ENCODE data around the gene SURF1.
"Not testable (repeated sequence)": the region's sequence is repeated elsewhere in the genome, so short reads cannot be mapped to it uniquely, and the experiment has no call there.

SURF1 gene

GRCh38 chr9:133356391-133357091 lies at the start of gene SURF1, which contains the start of gene SURF2:
Gene SURF1 (minus strand): TSS chr9:133356487. CDS start chr9:133356453, 34 bp downstream.
Gene SURF2 (plus strand): TSS chr9:133356550. CDS start chr9:133356593, 43 bp downstream.
- peak; percentile 94 for DNase-seq

- no peak for DNase-seq
These were observed 49.5 kb upstream of the SURF1 start for GRCh38 chr9:133405508-133406438.

- no peak for DNase-seq
These were observed 48.2 kb upstream of the SURF1 start for GRCh38 chr9:133404454-133405002.

- DNase-seq, result peak; percentile 80
These were observed 47.6 kb upstream of the SURF1 start for GRCh38 chr9:133403766-133404453.

GRCh38 chr9:133402689-133403088 lies 46.4 kb upstream of the SURF1 start:
- no peak for DNase-seq

- DNase-seq, result no peak
These were observed 45.3 kb upstream of the SURF1 start for GRCh38 chr9:133401588-133401987.

- DNase-seq, result no peak
These were observed 44.0 kb upstream of the SURF1 start for GRCh38 chr9:133400292-133400691.

- no peak for DNase-seq
These were observed 41.6 kb upstream of the SURF1 start for GRCh38 chr9:133397895-133398294.

GRCh38 chr9:133397370-133397769 lies 41.1 kb upstream of the SURF1 start:
- no peak for DNase-seq

- DNase-seq, result peak; percentile 53
These were observed 40.7 kb upstream of the SURF1 start for GRCh38 chr9:133396952-133397351.

- peak; percentile 43 for DNase-seq
These were observed 38.5 kb upstream of the SURF1 start for GRCh38 chr9:133394687-133395271.

GRCh38 chr9:133393399-133393798 lies 37.1 kb upstream of the SURF1 start:
- no peak for DNase-seq

- DNase-seq, result not testable (repeated sequence)
These were observed 36.0 kb upstream of the SURF1 start for GRCh38 chr9:133392308-133392707.

- DNase-seq, result not testable (repeated sequence)
These were observed 35.2 kb upstream of the SURF1 start for GRCh38 chr9:133391449-133391848.

GRCh38 chr9:133390713-133391112 lies 34.4 kb upstream of the SURF1 start:
- DNase-seq, result no peak

GRCh38 chr9:133389562-133389961 lies 33.3 kb upstream of the SURF1 start:
- no peak for DNase-seq

GRCh38 chr9:133389025-133389557 lies 32.8 kb upstream of the SURF1 start:
- no peak for DNase-seq

- DNase-seq, result peak; percentile 94
These were observed 31.4 kb upstream of the SURF1 start for GRCh38 chr9:133387680-133388079.

- no peak for DNase-seq
These were observed 30.1 kb upstream of the SURF1 start for GRCh38 chr9:133386338-133386737.

- DNase-seq, result no peak
These were observed 29.2 kb upstream of the SURF1 start for GRCh38 chr9:133385452-133385851.

GRCh38 chr9:133384736-133385321 lies 28.5 kb upstream of the SURF1 start:
- no peak for DNase-seq

GRCh38 chr9:133383438-133383837 lies 27.2 kb upstream of the SURF1 start:
- DNase-seq, result no peak

Data from NCI-H69 (cell line).